Tibial artery (tissue), 4 donors: ENCODE measurements around the gene LRRTM4.

ENCODE experiments used
- DNase-seq, 2 donors: peaks; one replicate each; pipeline ENCODE4 v3.0.0-alpha.2; 2019
- H3K27ac ChIP-seq, 2 donors: fragments of 200-600 bp; sonication (generic) in 1 of 2; 1 replicate in 1 of 2; 2 replicates in 1 of 2; pipeline ENCODE4 v1.5.1; 2018 to 2019; ENCODE audit warnings: mild to moderate bottlenecking in 1 of 2
- H3K27me3 ChIP-seq, 2 donors: fragments of 200-600 bp; sonication (generic) in 1 of 2; one replicate each; pipeline versions ENCODE4 v1.5.1 to v1.6.0; 2016 to 2019
- H3K36me3 ChIP-seq, 3 donors: fragments of 200-600 bp; sonication (generic) in 2 of 3; one replicate each; pipeline ENCODE4 v1.5.1; 2016 to 2019; ENCODE audit warnings: mild to moderate bottlenecking in 2 of 3
- H3K4me1 ChIP-seq, 4 donors: fragments of 200-600 bp; sonication (generic) in 2 of 4; 1 replicate in 3 of 4; 2 replicates in 1 of 4; pipeline ENCODE4 v1.5.1; 2016 to 2019
- H3K4me3 ChIP-seq, 2 donors: fragments of 200-600 bp; sonication (generic) in 1 of 2; 1 replicate in 1 of 2; 2 replicates in 1 of 2; pipeline ENCODE4 v1.5.1; 2018 to 2019; ENCODE audit warnings: mild to moderate bottlenecking in 2 of 2
- H3K9me3 ChIP-seq, 3 donors: fragments of 200-600 bp; sonication (generic) in 1 of 3; one replicate each; pipeline ENCODE4 v1.5.1; 2016 to 2019
- CTCF ChIP-seq, 2 experiments: fragments of 200-600 bp in 1 of 2; fragments of 450-650 bp in 1 of 2; IDR thresholded peaks; one replicate each; pipeline ENCODE4 v1.5.1; 2017 to 2019; ENCODE audit warnings: antibody characterized with exemption in 2 of 2, mild to moderate bottlenecking in 1 of 2, moderate library complexity in 1 of 2
- intact Hi-C: fragments of 100-400 bp; cut with DNase I; formaldehyde crosslinking; loops from one replicate; pipeline ENCODE4 v1.15.0; 2023; ENCODE audit warnings: low total_unique reads

The LRRTM4 gene

GRCh38 chr2:77028032-77028600 lies 494.1 kb downstream of the LRRTM4 start:
- H3K9me3 ChIP-seq, result no peaks in the 10 kb centered on the region
- DNase-seq, result no peak
- no peak overlapping the region for H3K4me3 ChIP-seq
- H3K36me3 ChIP-seq, result no peaks in the 10 kb centered on the region
- TF ChIP-seq CTCF (IDR thresholded peaks at IDR 0.05), result no peak
- no peak overlapping the region for H3K27ac ChIP-seq
- H3K4me1 ChIP-seq, result no peaks in the 10 kb centered on the region
- intact Hi-C loops, result no loop called here
- H3K27me3 ChIP-seq, result no peaks in the 10 kb centered on the region

- no peaks in the 10 kb centered on the region for H3K9me3 ChIP-seq
- intact Hi-C loops, result no loop called here
- no peaks in the 10 kb centered on the region for H3K4me1 ChIP-seq
- H3K27ac ChIP-seq, result no peak overlapping the region
- no peak overlapping the region for H3K4me3 ChIP-seq
- H3K27me3 ChIP-seq, result no peaks in the 10 kb centered on the region
- TF ChIP-seq CTCF (IDR thresholded peaks at IDR 0.05), result no peak
- no peaks in the 10 kb centered on the region for H3K36me3 ChIP-seq
- no peak for DNase-seq
Measured at GRCh38 chr2:77025714-77026113, 496.5 kb downstream of the LRRTM4 start.

GRCh38 chr2:77021161-77021560 lies 501.0 kb downstream of the LRRTM4 start:
- Histone ChIP-seq H3K27ac (no peak overlapping the region), H3K36me3 (no peaks in the 10 kb centered on the region), H3K4me3 (no peak overlapping the region), H3K27me3 (no peaks in the 10 kb centered on the region), H3K4me1 (no peaks in the 10 kb centered on the region), H3K9me3 (no peaks in the 10 kb centered on the region)
- TF ChIP-seq CTCF (IDR thresholded peaks at IDR 0.05), result no peak
- no peak for DNase-seq
- intact Hi-C loops, result no loop called here

- TF ChIP-seq CTCF (IDR thresholded peaks at IDR 0.05), result no peak
- no peak overlapping the region for H3K27ac ChIP-seq
- H3K4me1 ChIP-seq, result no peaks in the 10 kb centered on the region
- H3K4me3 ChIP-seq, result no peak overlapping the region
- H3K36me3 ChIP-seq, result no peaks in the 10 kb centered on the region
- DNase-seq, result no peak
- no peaks in the 10 kb centered on the region for H3K9me3 ChIP-seq
- no peaks in the 10 kb centered on the region for H3K27me3 ChIP-seq
- intact Hi-C loops, result no loop called here
Measured at GRCh38 chr2:77018219-77018618, 504.0 kb downstream of the LRRTM4 start.

GRCh38 chr2:77017355-77017745 lies 504.8 kb downstream of the LRRTM4 start:
- DNase-seq, result no peak
- no peak for TF ChIP-seq CTCF (IDR thresholded peaks at IDR 0.05)
- Histone ChIP-seq H3K9me3 (no peaks in the 10 kb centered on the region), H3K27me3 (no peaks in the 10 kb centered on the region), H3K27ac (no peak overlapping the region), H3K4me3 (no peak overlapping the region), H3K4me1 (no peaks in the 10 kb centered on the region), H3K36me3 (no peaks in the 10 kb centered on the region)
- intact Hi-C loops, result no loop called here
